Germinal center (tissue), 1 donor: ENCODE data around the gene PLSCR2.
"Not testable (repeated sequence)": the region's sequence is repeated elsewhere in the genome, so short reads cannot be mapped to it uniquely, and the experiment has no call there.

Experiments used
- DNase-seq: peaks from one replicate; pipeline ENCODE4 v3.0.0; 2012; ENCODE audit warnings: mixed read lengths, low spot score

The PLSCR2 gene

GRCh38 chr3:146485297-146485696 lies 15.9 kb upstream of the PLSCR2 start:
- DNase-seq = no peak

GRCh38 chr3:146476094-146476740 lies 6.9 kb upstream of the PLSCR2 start:
- DNase-seq = no peak

GRCh38 chr3:146474976-146475375 lies 5.6 kb upstream of the PLSCR2 start:
- not testable (repeated sequence) for DNase-seq

GRCh38 chr3:146473726-146474125 lies 4.4 kb upstream of the PLSCR2 start:
- DNase-seq = no peak

GRCh38 chr3:146472611-146473010 lies 3.2 kb upstream of the PLSCR2 start:
- DNase-seq = no peak

GRCh38 chr3:146471012-146471411 lies 1.7 kb upstream of the PLSCR2 start:
- DNase-seq = no peak

GRCh38 chr3:146470425-146470990 lies 1.1 kb upstream of the PLSCR2 start:
- DNase-seq = no peak

GRCh38 chr3:146468671-146469149 lies 651 bp downstream of the PLSCR2 start:
- no peak for DNase-seq

GRCh38 chr3:146468234-146468633 lies 1.1 kb downstream of the PLSCR2 start:
- no peak for DNase-seq

- no peak for DNase-seq
These were observed 2.8 kb downstream of the PLSCR2 start for GRCh38 chr3:146466604-146467003.

GRCh38 chr3:146465693-146466465 lies 3.5 kb downstream of the PLSCR2 start:
- no peak for DNase-seq

GRCh38 chr3:146464783-146465182 lies 4.6 kb downstream of the PLSCR2 start:
- DNase-seq = no peak

- DNase-seq = no peak
These were observed 5.3 kb downstream of the PLSCR2 start for GRCh38 chr3:146464005-146464595.

- DNase-seq = no peak
These were observed 14.6 kb downstream of the PLSCR2 start for GRCh38 chr3:146454796-146455195.

- no peak for DNase-seq
These were observed 19.7 kb downstream of the PLSCR2 start for GRCh38 chr3:146449613-146450012.

- DNase-seq = no peak
These were observed 20.3 kb downstream of the PLSCR2 start for GRCh38 chr3:146449076-146449475.

GRCh38 chr3:146446026-146446425 lies 23.3 kb downstream of the PLSCR2 start:
- DNase-seq = no peak

GRCh38 chr3:146440310-146440709 lies 29.1 kb downstream of the PLSCR2 start:
- not testable (repeated sequence) for DNase-seq

GRCh38 chr3:146432066-146432465 lies 37.3 kb downstream of the PLSCR2 start:
- DNase-seq = no peak

GRCh38 chr3:146431240-146431639 lies 38.1 kb downstream of the PLSCR2 start:
- no peak for DNase-seq

GRCh38 chr3:146425341-146425740 lies 44.0 kb downstream of the PLSCR2 start:
- no peak for DNase-seq

GRCh38 chr3:146421819-146422759 lies 47.3 kb downstream of the PLSCR2 start:
- DNase-seq = no peak
